Hippocampal formation (tissue), 2 donors: ENCODE data around the gene FZR1.
A peak's percentile ranks its signal among the peaks of the same experiment; 100 is the strongest.
"Not testable (repeated sequence)": the region's sequence is repeated elsewhere in the genome, so short reads cannot be mapped to it uniquely, and the experiment has no call there.

ENCODE experiments used
- DNase-seq, 2 donors: peaks; one replicate each; lab custom pipeline; 2025; lab: John Stamatoyannopoulos, UW

FZR1 gene

GRCh38 chr19:3546119-3546518, 40.0 kb downstream of the FZR1 start:
- no peak for DNase-seq

DNA sequence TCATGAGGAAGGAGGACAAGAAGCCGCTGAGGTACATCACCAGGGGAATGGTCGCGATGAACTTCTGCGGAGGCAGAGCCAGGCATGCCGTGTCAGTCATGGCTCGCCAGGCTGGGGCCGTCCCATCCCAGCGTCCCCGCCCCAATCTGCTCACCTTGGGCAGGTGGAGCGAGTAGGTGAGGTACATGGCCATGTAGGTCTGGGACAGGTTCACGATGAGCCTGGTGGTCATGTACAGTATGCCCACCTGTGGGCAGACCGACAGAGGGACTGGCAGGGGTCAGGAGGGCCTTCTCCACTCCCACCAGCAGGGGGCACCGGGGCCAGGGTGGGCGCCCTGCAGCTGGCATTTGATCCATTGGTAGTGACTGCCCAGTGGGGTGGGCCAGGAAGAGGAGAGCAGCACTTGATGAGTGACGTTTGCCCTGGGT, 41.2 kb downstream of the FZR1 start:
- DNase-seq: no peak

DNA sequence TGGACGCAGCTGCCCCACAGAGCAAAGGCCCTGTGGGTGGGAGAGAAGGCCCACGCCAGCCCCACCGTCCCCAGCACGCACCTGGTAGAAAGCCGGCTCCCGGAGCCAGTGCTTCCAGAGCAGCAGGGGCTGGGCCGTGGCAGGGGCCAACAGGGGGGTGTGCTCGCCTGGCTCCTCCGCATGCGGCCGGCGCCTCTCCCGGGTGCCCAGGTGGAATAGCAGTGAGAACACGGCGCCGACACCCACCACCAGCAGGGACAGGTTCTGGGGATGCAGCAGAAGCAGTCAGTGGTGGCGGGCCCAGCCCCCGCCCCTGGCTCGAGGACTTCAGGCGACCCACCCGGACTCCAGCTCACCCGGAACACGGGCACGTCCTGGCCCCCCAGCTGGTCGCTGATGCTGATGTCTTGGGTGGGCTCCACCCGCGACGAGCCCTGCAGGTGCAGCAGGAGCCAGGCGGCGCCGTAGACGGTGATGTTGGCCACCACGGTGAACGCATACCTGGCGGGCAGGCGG, 41.7 kb downstream of the FZR1 start:
- no peak for DNase-seq

DNA sequence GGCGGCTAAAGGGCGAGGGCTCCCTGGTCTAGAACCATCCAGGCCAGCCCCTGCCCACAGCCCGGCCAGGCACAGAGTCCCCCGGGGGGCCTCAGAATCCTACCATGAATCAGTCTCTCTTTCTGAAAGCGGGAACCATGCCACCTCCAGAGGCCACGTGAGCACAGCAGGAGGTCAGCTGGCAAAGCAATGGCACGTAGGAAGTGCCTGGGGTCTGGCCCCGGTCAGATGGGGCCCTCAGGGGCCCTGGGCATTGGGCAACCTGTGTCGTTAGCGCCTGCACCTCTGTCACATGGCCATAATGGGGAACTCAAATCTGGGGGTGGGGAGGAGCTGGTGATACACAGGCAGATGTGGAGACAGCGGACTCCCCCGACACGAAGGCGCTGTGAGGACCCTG, 42.5 kb downstream of the FZR1 start:
- peak in 1 of 2 donors; percentile 62 for DNase-seq

DNA sequence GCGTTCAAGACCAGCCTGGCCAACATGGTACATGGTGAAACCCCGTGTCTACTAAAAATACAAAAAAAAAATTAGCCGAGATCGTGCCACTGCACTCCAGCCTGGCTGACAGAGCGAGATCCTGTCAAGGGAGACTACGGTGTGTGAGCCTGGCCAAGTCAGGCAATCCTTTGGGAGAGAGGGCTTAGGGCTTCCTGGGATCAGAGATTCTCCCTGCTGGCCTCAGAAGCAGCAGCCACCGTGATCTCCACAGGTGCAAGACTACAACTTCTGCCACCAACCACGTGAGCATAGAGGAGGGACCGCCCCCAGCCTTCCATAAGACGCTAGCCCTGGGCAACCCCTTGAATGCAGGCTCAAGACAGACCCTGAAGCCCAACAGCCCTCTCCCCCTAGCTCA, 43.7 kb downstream of the FZR1 start:
- no peak for DNase-seq

- DNase-seq: no peak
Observed at GRCh38 chr19:3550947-3551791, 45.1 kb downstream of the FZR1 start.

DNA sequence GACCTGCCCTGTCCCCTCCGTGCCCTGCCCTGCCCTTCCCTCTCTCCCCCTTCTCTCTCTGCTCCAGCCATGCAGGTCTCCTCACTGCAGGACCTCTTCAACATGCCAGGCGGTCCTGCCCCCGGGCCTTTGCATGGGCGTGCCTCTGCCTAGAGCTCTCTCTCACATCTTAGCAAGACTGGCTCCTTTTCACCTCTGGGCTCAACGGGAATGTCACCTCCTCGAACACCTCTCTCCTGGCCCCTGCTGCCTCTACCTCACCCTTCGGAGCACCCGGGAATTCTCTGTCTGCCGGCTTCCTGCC, 45.6 kb downstream of the FZR1 start:
- DNase-seq: no peak

DNA sequence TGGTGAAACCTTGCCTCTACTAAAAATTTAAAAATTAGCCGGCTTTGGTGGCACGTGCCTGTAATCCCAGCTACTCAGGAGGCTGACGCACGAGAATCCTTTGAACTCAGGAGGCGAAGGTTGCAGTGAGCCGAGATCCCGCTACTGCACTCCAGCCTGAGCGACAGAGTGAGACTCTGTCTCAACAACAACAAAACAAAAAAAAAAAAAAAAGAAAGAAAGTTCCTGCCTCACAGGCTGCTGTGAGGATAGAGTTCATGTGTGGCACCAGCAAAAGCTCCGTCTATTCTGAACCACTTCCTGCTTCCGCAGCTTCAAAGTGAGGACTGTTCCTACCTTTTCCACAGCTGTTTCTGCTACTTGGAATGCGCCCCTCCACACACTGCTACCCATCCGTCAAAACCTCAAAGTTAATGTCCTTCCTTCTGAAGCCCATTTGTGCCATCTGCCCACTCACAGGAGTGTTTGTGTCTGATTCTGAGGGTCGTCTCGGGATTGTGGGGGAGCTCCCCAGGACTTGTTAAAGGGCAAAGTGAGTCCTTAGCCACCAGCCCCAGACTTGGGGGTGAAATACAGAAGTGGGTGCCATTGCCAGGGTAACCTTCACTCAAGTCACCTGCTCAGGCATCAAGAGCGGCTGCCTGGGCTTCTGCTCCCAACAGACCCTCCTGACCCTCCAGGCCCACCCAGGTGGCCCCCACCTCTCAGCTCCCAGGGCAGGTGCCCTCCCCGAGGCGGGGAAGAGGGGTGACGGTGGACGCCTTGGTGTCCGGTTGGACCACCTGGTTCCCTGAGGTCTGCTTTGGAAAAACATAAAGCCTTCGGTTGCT, 48.4 kb downstream of the FZR1 start:
- no peak for DNase-seq

DNA sequence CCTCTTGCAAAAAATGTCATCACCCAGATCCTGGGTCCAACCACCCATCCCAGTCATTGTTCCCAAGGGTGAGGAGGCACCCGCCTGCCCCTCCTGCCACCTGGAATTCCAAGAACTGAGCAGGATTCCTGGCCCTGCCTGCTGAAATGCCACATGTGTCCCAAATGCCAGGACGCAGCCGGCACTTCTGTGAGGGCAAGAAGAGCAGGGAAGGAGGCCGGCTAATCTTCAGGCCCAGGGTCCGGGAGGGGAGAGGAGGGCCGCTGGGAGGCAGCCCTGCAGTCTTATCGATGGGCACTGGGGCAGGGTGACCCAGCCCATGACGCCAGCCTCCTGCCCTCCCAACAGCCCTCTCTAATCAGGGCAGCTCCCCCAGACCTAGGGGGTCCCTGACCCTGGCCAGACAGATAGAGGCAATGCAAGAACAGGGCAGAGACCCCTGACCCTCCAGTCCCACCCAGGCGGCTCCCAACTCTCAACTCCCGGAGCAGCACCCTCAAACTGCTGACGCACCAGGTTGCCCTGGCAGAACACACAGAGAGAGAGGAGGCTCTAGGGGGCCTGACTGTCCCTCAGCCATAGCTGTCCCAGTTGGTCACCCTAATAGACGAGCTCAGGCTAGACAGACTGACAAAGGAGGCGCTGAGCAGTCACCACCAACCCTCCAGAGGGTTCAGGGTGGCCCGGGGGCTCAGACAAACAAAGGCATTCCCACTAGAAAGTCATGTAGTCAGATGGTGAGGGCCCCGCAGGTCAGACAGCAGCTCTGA, 49.7 kb downstream of the FZR1 start:
- DNase-seq: no peak

GRCh38 chr19:3556423-3556977, 50.4 kb downstream of the FZR1 start:
- DNase-seq: no peak

DNA sequence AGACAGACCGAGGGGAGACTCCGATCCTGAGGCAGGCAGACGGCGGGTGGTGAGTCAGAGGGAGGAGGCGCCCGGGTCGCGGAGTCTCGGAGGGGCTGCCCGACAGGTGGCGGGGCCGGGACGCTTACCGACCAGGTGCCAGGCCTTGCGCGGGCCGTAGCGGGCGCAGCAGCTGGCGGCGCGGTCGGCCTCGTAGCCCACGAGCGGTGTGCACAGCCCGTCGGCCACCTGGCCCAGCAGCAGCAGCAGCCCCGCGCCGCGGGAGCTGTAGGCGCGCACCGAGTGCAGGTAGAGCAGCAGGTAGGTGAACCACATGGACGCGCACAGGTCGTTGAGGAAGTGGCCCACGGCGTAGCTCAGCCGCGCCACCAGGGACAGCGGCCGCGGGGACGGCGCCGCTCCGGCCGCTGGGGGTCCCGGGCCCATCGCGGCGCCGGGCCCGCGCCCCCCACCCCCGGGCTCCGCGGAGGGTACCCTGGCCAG, 50.9 kb downstream of the FZR1 start:
- DNase-seq: no peak

- peak; percentile 84 to 90 for DNase-seq
Observed at GRCh38 chr19:3557461-3558248, 51.5 kb downstream of the FZR1 start, which contains the start of gene MFSD12. Gene MFSD12 (minus strand): TSS chr19:3557586. CDS start chr19:3557403, 183 bp downstream.

- DNase-seq: no peak
Observed at GRCh38 chr19:3563709-3564524, 57.8 kb downstream of the FZR1 start.

GRCh38 chr19:3565139-3565538, 59.0 kb downstream of the FZR1 start:
- no peak for DNase-seq

DNA sequence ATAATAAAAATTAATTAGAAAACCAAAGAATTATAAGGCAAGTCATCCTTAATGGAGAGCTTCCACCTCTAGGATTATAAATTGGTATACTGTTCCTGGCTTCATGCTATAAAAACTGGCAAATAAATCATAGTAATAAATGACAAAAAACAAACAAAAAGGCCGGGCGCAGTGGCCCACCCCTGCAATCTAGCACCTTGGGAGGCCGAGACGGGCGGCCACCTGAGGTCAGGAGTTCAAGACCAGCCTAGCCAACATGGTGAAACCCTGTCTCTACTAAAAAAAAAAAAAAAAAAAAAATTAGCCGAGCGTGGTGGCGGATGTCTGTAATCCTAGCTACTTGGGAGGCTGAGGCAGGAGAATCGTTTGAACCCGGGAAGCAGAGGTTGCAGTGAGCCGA, 63.9 kb downstream of the FZR1 start:
- not testable (repeated sequence) for DNase-seq

DNA sequence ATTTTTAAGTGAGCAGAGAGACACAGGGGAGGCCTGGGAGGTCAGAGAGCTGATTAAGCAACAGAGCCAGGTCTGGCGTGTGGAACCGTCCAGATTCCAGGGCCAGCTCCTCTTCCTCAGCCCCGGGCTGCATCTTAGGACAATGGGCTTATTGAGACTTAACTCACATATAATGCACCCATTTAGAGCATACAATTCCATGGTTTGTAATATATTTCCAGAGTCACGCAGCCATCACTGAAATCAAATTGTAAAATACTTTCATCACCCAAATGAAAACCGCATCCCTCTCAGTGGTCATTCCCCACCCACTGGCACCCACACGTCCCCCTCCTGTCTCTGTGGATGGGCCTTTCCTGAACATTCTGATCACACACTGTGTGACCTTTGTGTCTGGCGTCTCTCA, 64.5 kb downstream of the FZR1 start:
- peak; percentile 66 to 74 for DNase-seq

DNA sequence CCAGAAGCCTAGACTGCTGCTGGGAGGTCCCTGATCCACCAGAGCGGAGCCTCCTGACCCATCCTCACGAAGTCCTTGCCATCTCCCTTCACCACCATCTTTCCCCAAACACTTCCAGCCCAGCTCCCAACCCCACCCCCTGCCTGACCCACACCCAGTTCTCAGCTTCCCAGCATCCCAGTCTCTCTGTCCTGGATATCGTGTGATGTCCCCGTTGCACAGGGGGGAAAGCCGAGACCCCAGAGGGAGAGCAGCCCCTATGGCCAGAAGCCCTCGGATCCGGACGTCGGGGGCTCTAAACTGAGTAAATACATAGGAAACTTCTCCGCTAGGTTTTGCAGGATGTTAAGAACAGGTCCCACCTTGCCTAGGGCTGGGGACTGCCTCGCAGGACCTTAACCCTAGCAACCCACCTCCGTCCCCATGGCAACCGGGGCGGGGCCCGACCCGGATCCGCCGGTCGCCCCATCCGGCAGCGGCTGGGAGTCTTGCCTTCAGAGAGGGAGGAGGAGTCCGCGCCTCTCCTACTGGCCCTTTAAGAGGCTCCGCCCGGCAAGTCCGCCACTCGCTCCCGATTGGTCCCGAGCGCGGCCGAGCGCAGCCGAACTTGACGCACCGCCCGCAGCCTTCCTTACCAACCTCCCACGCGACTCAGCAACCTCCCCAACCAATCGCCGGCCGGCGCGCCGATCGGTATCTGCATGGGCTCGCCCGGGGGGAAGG, 66.2 kb downstream of the FZR1 start:
- DNase-seq: peak; percentile 99 to 100

DNA sequence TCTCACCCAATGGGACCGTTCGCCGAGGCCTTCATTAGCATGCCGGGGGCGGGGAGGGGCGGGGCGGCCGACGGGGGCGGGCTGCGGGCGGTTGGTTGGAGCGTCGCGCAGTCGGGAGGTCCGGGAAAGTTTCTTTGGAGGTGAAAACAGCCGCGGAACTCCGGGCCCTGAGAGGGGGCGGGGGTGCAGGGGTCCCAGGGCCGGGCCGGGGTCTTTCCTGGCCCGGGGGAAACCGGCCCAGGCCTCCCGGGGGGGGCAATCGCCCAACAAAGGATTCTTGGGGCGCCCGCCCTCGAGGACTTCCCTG, 66.7 kb downstream of the FZR1 start, which contains the start of gene HMG20B:
Gene HMG20B, plus strand, starts transcription at position 90 of the 307 bp plus-strand sequence. CDS start 366 bp downstream, outside the sequence.
- DNase-seq: no peak

DNA sequence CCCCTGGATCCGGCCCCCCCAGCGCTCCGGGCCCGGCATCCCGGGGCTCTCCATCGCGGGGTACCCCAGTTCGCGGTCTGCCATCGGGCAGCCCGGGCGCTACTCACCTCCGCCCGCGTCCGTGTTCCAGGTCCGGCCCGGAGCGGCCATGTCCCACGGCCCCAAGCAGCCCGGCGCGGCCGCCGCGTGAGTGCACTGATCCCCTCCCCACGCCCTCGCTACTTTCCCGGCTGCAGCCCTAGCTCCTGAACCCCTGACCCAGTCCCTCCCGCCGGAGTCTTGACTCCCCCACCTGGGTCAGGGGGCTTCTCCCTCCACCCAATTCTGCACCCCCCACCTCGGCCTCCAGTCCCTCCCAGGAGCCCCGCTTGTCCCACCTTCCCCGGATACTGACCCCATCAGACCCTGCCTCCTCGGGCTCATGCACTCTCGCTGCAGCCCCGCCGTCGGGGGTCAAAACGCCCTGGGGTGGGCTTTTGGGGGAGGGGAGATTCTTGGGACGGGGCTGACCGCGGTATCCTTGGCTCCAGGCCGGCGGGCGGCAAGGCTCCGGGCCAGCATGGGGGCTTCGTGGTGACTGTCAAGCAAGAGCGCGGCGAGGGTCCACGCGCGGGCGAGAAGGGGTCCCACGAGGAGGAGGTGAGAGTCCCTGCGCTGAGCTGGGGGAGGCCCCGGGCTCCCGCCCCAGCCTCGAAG, 67.2 kb downstream of the FZR1 start:
- DNase-seq: no peak
